ENCODE measurements around the gene PHF21A. TPM values are rescaled to one million over a fixed set of nuclear protein-coding genes. Genes with fewer than 3 reads are reported as not detected.

PHF21A gene
- polyA plus RNA-seq, 1 experiment: 29.0 TPM

GRCh38 chr11:45925550-45925949 lies 195.7 kb downstream of the PHF21A start:
- POLR2A ChIA-PET: no interaction called here
- TF ChIP-seq CTCF (IDR thresholded peaks at IDR 0.05; ENCODE audit: low read depth, low read length): no peak
- peaks cover 49% of the 10 kb centered on the region for H3K27me3 ChIP-seq (ENCODE audit: control insufficient read depth, insufficient read depth, low read length)
- H3K4me3 ChIP-seq (ENCODE audit: low read depth, low read length): no peak overlapping the region
- peaks cover 3% of the 10 kb centered on the region; the same call in 1 of the 2 replicates for H3K9me3 ChIP-seq (ENCODE audit: control insufficient read depth, insufficient read depth, low read length)
- CTCF ChIA-PET: interaction anchor here (1.4 kb wide), 1 partner anchor 39 kb away, joined by 3 read pairs; no protein-coding TSS in a partner anchor
- no peak overlapping the region for H3K27ac ChIP-seq (ENCODE audit: low read depth, low read length)
- no peak for DNase-seq (ENCODE audit: low read depth, low spot score)

GRCh38 chr11:45924927-45925326 lies 196.3 kb downstream of the PHF21A start:
- ChIA-PET POLR2A (no interaction called here), CTCF (interaction anchor here (1.4 kb wide), 1 partner anchor 40 kb away, joined by 3 read pairs; no protein-coding TSS in a partner anchor)
- peaks cover 51% of the 10 kb centered on the region for H3K27me3 ChIP-seq (ENCODE audit: control insufficient read depth, insufficient read depth, low read length)
- no peak overlapping the region for H3K4me3 ChIP-seq (ENCODE audit: low read depth, low read length)
- TF ChIP-seq CTCF (IDR thresholded peaks at IDR 0.05; ENCODE audit: low read depth, low read length): no peak
- DNase-seq (ENCODE audit: low read depth, low spot score): no peak
- H3K27ac ChIP-seq (ENCODE audit: low read depth, low read length): no peak overlapping the region
- peaks cover 3% of the 10 kb centered on the region; the same call in 1 of the 2 replicates for H3K9me3 ChIP-seq (ENCODE audit: control insufficient read depth, insufficient read depth, low read length)

- POLR2A ChIA-PET: no interaction called here
- CTCF ChIA-PET: interaction anchor here (1.4 kb wide), 1 partner anchor 41 kb away, joined by 3 read pairs; no protein-coding TSS in a partner anchor
- peaks cover 3% of the 10 kb centered on the region; the same call in 1 of the 2 replicates for H3K9me3 ChIP-seq (ENCODE audit: control insufficient read depth, insufficient read depth, low read length)
These were observed 197.0 kb downstream of the PHF21A start for GRCh38 chr11:45924036-45924915.

GRCh38 chr11:45922425-45923082 lies 198.7 kb downstream of the PHF21A start, which contains the start of gene LARGE2:
LARGE2 (plus strand) TSS chr11:45922656; CDS start chr11:45922883, 227 bp downstream.
- DNase-seq (ENCODE audit: low read depth, low spot score): no peak
- peaks cover 4% of the 10 kb centered on the region; the same call in 1 of the 2 replicates for H3K9me3 ChIP-seq (ENCODE audit: control insufficient read depth, insufficient read depth, low read length)
- H3K4me3 ChIP-seq (ENCODE audit: low read depth, low read length): no peak within 1 kb of the TSS
- peaks cover 51% of the 10 kb centered on the region for H3K27me3 ChIP-seq (ENCODE audit: control insufficient read depth, insufficient read depth, low read length)
- no peak for TF ChIP-seq CTCF (IDR thresholded peaks at IDR 0.05; ENCODE audit: low read depth, low read length)
- ChIA-PET CTCF (interaction anchor here (0.5 to 0.8 kb wide), 2 partner anchors 84 to 96 kb away, joined by 3 to 5 read pairs; no protein-coding TSS in a partner anchor), POLR2A (no interaction called here)
- H3K27ac ChIP-seq (ENCODE audit: low read depth, low read length): no peak within 1 kb of the TSS

More at GRCh38 chr11:45924036-45924915, 197.0 kb downstream of the PHF21A start:
- Histone ChIP-seq H3K27me3 (ENCODE audit: control insufficient read depth, insufficient read depth, low read length) (peaks cover 51% of the 10 kb centered on the region), H3K4me3 (ENCODE audit: low read depth, low read length) (no peak overlapping the region), H3K27ac (ENCODE audit: low read depth, low read length) (no peak overlapping the region)
- DNase-seq (ENCODE audit: low read depth, low spot score): no peak
- no peak for TF ChIP-seq CTCF (IDR thresholded peaks at IDR 0.05; ENCODE audit: low read depth, low read length)
